Muscle layer of duodenum (tissue), 2 donors: Measurements from ENCODE around the gene CCT7.

Source experiments
- H3K27ac ChIP-seq: one replicate; pipeline ENCODE4 v1.7.0; 2013; ENCODE audit warnings: mild to moderate bottlenecking, low read length
- H3K27me3 ChIP-seq: one replicate; pipeline ENCODE4 v1.7.0; 2013; ENCODE audit warnings: low read depth, mild to moderate bottlenecking, control low read depth, low read length
- H3K36me3 ChIP-seq, 2 donors: one replicate each; pipeline ENCODE4 v1.7.0; 2013; ENCODE audit warnings: low read length in 2 of 2, control low read depth in 1 of 2, mild to moderate bottlenecking in 1 of 2; ENCODE audit not compliant: insufficient read depth in 2 of 2, control insufficient read depth in 1 of 2
- H3K4me1 ChIP-seq, 2 donors: one replicate each; pipeline ENCODE4 v1.7.0; 2013; ENCODE audit warnings: low read length in 2 of 2, mild to moderate bottlenecking in 2 of 2, control low read depth in 1 of 2, moderate library complexity in 1 of 2; ENCODE audit not compliant: insufficient read depth in 2 of 2, control insufficient read depth in 1 of 2
- H3K4me3 ChIP-seq, 2 donors: one replicate each; pipeline ENCODE4 v1.7.0; 2013; ENCODE audit warnings: low read length in 2 of 2, low read depth in 1 of 2, mild to moderate bottlenecking in 1 of 2
- H3K9me3 ChIP-seq, 2 donors: one replicate each; pipeline ENCODE4 v1.7.0; 2013; ENCODE audit warnings: low read length in 2 of 2, control low read depth in 1 of 2, mild to moderate bottlenecking in 1 of 2; ENCODE audit not compliant: control insufficient read depth in 1 of 2
- donor health status: healthy.

CCT7 gene

DNA sequence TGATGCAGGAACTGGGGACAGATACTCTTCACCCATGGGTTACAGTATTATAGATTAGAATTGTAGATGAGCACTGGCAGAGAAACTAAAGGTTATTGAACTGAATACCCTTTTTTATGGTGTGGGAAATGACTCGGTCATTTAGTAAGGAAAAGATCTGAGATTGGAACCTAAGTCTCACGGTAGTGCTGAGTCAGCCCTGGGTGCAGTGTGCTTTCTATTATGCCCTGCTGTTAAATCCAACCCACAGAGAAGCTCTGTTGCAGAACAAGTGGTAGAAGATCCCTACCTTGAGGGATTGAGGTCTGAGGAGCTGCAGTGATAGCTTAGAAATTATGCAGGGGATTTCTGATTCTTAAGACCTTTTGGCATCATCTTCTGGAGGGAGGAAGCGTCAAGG is 12.7 kb downstream of the CCT7 start:
- H3K36me3 ChIP-seq, result peaks cover 87 to 88% of the 10 kb centered on the region in 2 donors
- no peak overlapping the region for H3K4me3 ChIP-seq
- H3K27ac ChIP-seq, result no peak overlapping the region
- H3K9me3 ChIP-seq, result no peaks in the 10 kb centered on the region
- peaks cover 0 to 5% of the 10 kb centered on the region in 2 donors for H3K4me1 ChIP-seq
- H3K27me3 ChIP-seq, result no peaks in the 10 kb centered on the region

DNA sequence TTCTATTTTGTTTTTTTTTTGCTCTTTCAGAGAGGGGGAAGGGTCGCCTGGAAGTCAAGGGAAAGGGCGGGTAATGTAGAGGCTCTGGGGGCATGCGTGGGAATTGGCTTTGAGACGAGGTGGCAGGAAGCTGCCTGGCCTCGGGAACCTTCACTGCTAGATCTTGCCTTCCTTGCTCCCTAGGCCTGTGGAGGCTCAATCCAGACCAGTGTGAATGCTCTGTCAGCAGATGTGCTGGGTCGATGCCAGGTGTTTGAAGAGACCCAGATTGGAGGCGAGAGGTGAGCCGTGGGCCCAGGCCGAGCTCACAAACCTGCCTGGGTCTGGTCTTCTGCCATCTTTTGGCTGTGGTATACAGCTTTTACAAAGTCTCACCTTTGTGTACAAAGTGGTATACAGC is 15.5 kb downstream of the CCT7 start:
- Histone ChIP-seq H3K36me3 (peaks cover 88 to 90% of the 10 kb centered on the region in 2 donors), H3K27ac (no peak overlapping the region), H3K9me3 (no peaks in the 10 kb centered on the region), H3K4me1 (peaks cover 0 to 5% of the 10 kb centered on the region in 2 donors), H3K4me3 (no peak overlapping the region), H3K27me3 (no peaks in the 10 kb centered on the region)

- no peaks in the 10 kb centered on the region for H3K27me3 ChIP-seq
- no peak overlapping the region for H3K4me3 ChIP-seq
- no peaks in the 10 kb centered on the region for H3K9me3 ChIP-seq
- no peak overlapping the region for H3K27ac ChIP-seq
- H3K36me3 ChIP-seq, result peaks cover 75 to 77% of the 10 kb centered on the region in 2 donors
- peaks cover 0 to 5% of the 10 kb centered on the region in 2 donors for H3K4me1 ChIP-seq
Measured at GRCh38 chr2:73250872-73251846, 17.1 kb downstream of the CCT7 start.

DNA sequence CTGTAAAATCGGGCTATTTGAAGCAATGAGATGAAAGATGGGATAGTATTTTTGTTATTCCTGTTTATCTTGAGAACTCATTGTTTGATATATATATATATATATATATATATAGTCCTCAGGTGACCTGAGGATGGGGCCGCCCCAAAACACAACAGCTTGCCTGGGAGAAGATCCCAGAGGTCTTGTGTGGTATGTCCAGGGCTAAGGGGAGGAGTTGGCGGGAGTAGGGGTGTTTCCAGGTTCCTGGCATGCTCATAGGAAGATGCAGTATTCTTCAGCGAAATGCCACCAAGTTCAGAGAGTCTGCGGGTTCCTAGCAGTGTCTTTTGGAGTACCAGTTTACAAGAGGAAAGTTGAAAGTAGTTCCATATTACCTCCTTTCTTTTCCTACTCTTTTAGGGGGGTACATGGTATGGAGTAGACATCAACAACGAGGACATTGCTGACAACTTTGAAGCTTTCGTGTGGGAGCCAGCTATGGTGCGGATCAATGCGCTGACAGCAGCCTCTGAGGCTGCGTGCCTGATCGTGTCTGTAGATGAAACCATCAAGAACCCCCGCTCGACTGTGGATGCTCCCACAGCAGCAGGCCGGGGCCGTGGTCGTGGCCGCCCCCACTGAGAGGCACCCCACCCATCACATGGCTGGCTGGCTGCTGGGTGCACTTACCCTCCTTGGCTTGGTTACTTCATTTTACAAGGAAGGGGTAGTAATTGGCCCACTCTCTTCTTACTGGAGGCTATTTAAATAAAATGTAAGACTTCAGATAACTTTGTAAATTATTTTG is 18.3 kb downstream of the CCT7 start:
- Histone ChIP-seq H3K36me3 (peaks cover 62 to 65% of the 10 kb centered on the region in 2 donors), H3K27ac (no peak overlapping the region), H3K9me3 (no peaks in the 10 kb centered on the region), H3K4me1 (peaks cover 0 to 5% of the 10 kb centered on the region in 2 donors), H3K4me3 (no peak overlapping the region), H3K27me3 (no peaks in the 10 kb centered on the region)

DNA sequence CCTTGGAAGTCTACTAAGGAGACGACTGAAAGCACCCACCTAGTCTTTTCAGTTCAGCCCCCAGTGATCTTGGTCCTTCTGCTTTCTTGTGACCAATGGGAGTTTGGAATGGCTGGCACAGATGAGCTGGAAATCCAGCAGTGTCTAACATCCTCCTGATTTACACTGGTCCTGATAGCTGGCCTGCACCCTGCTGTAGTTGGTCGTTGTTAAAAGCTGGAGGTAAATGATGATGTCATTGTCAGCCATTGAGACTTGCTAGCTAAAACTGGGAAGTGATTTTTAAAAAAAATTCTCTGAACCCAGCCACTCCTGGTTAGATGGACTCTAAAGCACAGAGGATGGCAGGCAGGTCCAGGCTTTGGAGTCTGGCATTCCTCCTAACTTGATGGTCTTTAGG is 19.3 kb downstream of the CCT7 start:
- H3K36me3 ChIP-seq, result peaks cover 53 to 57% of the 10 kb centered on the region in 2 donors
- no peaks in the 10 kb centered on the region for H3K9me3 ChIP-seq
- H3K27ac ChIP-seq, result no peak overlapping the region
- H3K4me3 ChIP-seq, result no peak overlapping the region
- no peaks in the 10 kb centered on the region for H3K27me3 ChIP-seq
- peaks cover 0 to 5% of the 10 kb centered on the region in 2 donors for H3K4me1 ChIP-seq

GRCh38 chr2:73253901-73254300 is 19.8 kb downstream of the CCT7 start:
- no peak overlapping the region for H3K27ac ChIP-seq
- H3K4me1 ChIP-seq, result peaks cover 0 to 5% of the 10 kb centered on the region in 2 donors
- peaks cover 48 to 54% of the 10 kb centered on the region in 2 donors for H3K36me3 ChIP-seq
- H3K27me3 ChIP-seq, result no peaks in the 10 kb centered on the region
- no peak overlapping the region for H3K4me3 ChIP-seq
- H3K9me3 ChIP-seq, result no peaks in the 10 kb centered on the region

GRCh38 chr2:73254343-73255006 is 20.4 kb downstream of the CCT7 start:
- no peaks in the 10 kb centered on the region for H3K27me3 ChIP-seq
- H3K27ac ChIP-seq, result no peak overlapping the region
- no peaks in the 10 kb centered on the region for H3K9me3 ChIP-seq
- no peak overlapping the region for H3K4me3 ChIP-seq
- peaks cover 42 to 48% of the 10 kb centered on the region in 2 donors for H3K36me3 ChIP-seq
- peaks cover 0 to 2% of the 10 kb centered on the region in 2 donors for H3K4me1 ChIP-seq

- Histone ChIP-seq H3K27ac (no peak overlapping the region), H3K36me3 (peaks cover 35 to 42% of the 10 kb centered on the region in 2 donors), H3K4me1 (no peaks in the 10 kb centered on the region)
Measured at GRCh38 chr2:73255007-73255644, 21.0 kb downstream of the CCT7 start.

DNA sequence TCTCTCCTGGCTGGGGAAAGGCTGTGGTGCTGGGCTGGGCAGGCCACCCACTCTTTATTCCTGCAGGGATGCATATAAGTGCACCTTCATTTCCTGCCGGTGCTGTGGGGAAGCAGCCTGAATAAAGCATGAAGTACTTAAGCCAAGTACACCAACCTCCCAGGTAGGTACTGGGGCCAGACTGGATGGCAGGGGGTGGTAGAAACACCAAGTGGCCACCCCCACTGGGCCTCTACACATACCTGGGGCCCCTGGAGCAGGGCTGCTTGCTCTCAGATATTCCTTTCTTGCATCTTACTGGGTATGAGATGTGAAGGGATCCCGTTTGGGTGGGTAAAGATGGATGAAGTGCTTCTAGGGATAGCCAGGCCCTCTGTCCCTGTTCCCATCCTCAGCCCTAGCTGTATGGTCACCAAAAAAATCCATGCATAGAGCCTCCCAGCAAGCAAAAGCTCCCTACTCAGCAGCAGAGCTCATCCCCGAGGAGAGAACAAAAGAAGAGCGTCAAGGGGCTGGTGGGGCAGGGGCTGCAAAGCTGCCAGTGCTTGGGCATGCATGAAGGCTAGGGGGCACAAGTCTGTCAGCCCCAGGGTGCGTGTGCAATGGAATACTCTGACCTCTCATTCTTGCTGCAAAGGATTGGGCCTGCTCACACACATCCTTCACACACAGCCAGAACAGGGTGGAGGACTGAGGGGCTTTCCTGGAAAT is 22.0 kb downstream of the CCT7 start:
- peaks cover 26 to 32% of the 10 kb centered on the region in 2 donors for H3K36me3 ChIP-seq
- H3K9me3 ChIP-seq, result no peaks in the 10 kb centered on the region
- no peaks in the 10 kb centered on the region for H3K4me1 ChIP-seq
- H3K27ac ChIP-seq, result no peak overlapping the region
- H3K4me3 ChIP-seq, result no peak overlapping the region
- H3K27me3 ChIP-seq, result no peaks in the 10 kb centered on the region

More at GRCh38 chr2:73255007-73255644, 21.0 kb downstream of the CCT7 start:
- H3K9me3 ChIP-seq, result no peaks in the 10 kb centered on the region
- H3K4me3 ChIP-seq, result no peak overlapping the region
- H3K27me3 ChIP-seq, result no peaks in the 10 kb centered on the region

GRCh38 chr2:73256618-73256922 is 22.5 kb downstream of the CCT7 start:
- no peaks in the 10 kb centered on the region for H3K4me1 ChIP-seq
- no peak overlapping the region for H3K4me3 ChIP-seq
- no peaks in the 10 kb centered on the region for H3K9me3 ChIP-seq
- H3K27ac ChIP-seq, result no peak overlapping the region
- no peaks in the 10 kb centered on the region for H3K27me3 ChIP-seq
- peaks cover 24 to 27% of the 10 kb centered on the region in 2 donors for H3K36me3 ChIP-seq
